Measurements from ENCODE around the gene SKI. TPM values are rescaled to one million over a fixed set of nuclear protein-coding genes. Genes with fewer than 3 reads are reported as not detected.

The SKI gene
- total and polyA plus RNA-seq, 2 experiments from 2014 or later = 9.3 to 66.8 TPM

DNA sequence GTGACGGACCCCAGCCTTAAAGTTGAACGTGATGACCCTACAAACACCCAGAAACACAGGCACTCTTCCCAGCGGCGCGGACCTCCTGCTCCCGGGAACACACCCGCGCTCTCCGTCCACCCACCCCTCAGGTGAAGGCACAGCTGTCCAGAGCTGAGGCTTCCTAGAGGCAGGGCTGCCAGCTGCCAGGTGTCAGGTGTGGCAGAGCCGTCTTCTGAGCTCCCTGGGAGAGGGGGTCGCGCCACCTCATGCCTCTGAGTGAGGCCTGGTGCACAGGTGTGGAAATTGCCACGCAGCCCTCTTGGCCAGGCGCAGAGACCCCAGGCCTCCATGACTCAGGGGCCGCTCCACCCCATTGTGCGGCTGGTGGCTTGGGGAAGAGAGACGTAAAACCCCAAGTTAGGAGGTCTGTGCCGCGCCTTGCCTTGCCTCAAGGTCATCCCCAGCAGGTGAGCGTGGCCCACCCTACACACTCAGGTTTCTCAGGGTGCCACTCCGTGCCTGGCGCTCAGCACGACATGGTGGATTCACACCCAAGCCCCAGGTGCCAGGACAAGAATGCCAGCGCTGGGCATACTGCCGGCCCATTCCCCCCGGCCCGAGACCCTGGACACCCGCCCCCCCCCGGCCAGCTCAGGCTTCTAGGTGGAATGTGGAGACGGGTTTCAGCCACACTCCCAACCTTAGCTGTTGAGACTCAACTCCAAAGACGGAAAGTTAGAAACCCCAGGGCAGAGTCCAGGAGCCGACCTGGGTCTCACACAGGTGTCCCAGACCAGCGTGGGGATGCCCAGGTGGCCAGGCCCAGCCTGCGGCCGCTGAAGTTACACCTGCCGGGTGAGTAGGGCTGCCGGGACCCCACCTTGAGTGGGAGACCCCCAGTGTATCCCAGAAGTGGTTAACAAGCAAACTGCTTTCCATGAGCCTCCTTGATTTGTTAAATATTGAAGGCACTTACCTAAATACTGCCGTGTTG lies 42.0 kb upstream of the SKI start:
- TF ChIP-seq, protein P1, sequence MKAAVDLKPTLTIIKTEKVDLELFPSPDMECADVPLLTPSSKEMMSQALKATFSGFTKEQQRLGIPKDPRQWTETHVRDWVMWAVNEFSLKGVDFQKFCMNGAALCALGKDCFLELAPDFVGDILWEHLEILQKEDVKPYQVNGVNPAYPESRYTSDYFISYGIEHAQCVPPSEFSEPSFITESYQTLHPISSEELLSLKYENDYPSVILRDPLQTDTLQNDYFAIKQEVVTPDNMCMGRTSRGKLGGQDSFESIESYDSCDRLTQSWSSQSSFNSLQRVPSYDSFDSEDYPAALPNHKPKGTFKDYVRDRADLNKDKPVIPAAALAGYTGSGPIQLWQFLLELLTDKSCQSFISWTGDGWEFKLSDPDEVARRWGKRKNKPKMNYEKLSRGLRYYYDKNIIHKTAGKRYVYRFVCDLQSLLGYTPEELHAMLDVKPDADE (IDR thresholded peaks at IDR 0.05) = no peak
- TF ChIP-seq ZNF462 (CRISPR knock-in tag; IDR thresholded peaks at IDR 0.05) (no peak), ZNF114 (CRISPR knock-in tag; IDR thresholded peaks at IDR 0.05) (no peak), CREB1 (CRISPR knock-in tag; IDR thresholded peaks at IDR 0.05; ENCODE audit: low read depth) (no peak), NANOG (IDR thresholded peaks at IDR 0.05; ENCODE audit: borderline replicate concordance) (no peak), EZH2 (IDR thresholded peaks at IDR 0.05; ENCODE audit: low read depth, unreplicated experiment) (no peak), JUNB (IDR thresholded peaks at IDR 0.05; ENCODE audit: unreplicated experiment) (no peak), STAT1 (IDR thresholded peaks at IDR 0.05; ENCODE audit: unreplicated experiment) (no peak), REST (IDR thresholded peaks at IDR 0.05; ENCODE audit: unreplicated experiment) (no peak), EZH2phosphoT487 (IDR thresholded peaks at IDR 0.05; ENCODE audit: unreplicated experiment) (no peak), POLR2AphosphoS5 (IDR thresholded peaks at IDR 0.05; ENCODE audit: low read depth) (no peak), ZNF331 (CRISPR knock-in tag; IDR thresholded peaks at IDR 0.05; ENCODE audit: low read depth) (no peak)
- TF ChIP-seq, protein P2, sequence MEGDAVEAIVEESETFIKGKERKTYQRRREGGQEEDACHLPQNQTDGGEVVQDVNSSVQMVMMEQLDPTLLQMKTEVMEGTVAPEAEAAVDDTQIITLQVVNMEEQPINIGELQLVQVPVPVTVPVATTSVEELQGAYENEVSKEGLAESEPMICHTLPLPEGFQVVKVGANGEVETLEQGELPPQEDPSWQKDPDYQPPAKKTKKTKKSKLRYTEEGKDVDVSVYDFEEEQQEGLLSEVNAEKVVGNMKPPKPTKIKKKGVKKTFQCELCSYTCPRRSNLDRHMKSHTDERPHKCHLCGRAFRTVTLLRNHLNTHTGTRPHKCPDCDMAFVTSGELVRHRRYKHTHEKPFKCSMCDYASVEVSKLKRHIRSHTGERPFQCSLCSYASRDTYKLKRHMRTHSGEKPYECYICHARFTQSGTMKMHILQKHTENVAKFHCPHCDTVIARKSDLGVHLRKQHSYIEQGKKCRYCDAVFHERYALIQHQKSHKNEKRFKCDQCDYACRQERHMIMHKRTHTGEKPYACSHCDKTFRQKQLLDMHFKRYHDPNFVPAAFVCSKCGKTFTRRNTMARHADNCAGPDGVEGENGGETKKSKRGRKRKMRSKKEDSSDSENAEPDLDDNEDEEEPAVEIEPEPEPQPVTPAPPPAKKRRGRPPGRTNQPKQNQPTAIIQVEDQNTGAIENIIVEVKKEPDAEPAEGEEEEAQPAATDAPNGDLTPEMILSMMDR (conservative IDR thresholded peaks at IDR 0.05; ENCODE audit: low read depth in 2 of 2) = no peak
- Mint-ChIP-seq H3K4me1 (peaks cover 5% of the 10 kb centered on the region), H3K36me3 (ENCODE audit: low read depth) (peaks cover 13% of the 10 kb centered on the region), H3K9me3 (no peaks in the 10 kb centered on the region; the same call in 1 of the 3 replicates), H3K27ac (no peak overlapping the region), H3K27me3 (ENCODE audit: insufficient read depth, low read depth, poor library complexity) (peaks cover 26% of the 10 kb centered on the region), H3K4me3 (no peak overlapping the region)
- Histone ChIP-seq H3F3A (replicated peaks; ENCODE audit: low read depth) (peaks cover 8% of the 10 kb centered on the region), H3K27me3 (ENCODE audit: insufficient read depth) (no peaks in the 10 kb centered on the region), H2AFZ (no peak overlapping the region), H3K4me1 (ENCODE audit: insufficient read depth) (no peaks in the 10 kb centered on the region), H3K4me3 (no peak overlapping the region), H4K20me1 (replicated peaks; ENCODE audit: insufficient read depth) (no peaks in the 10 kb centered on the region; the same call in 1 of the 2 replicates), H3K27ac (ENCODE audit: low read depth) (no peak overlapping the region), H3K4me2 (no peak overlapping the region), H3K36me3 (ENCODE audit: insufficient read depth) (no peaks in the 10 kb centered on the region), H3K79me2 (replicated peaks; ENCODE audit: insufficient read depth) (no peaks in the 10 kb centered on the region; the same call in 1 of the 2 replicates), H3K9me2 (ENCODE audit: insufficient read depth) (no peaks in the 10 kb centered on the region)
- DNase-seq (ENCODE audit: low spot score) (no peak), ATAC-seq (no peak)

Measured in GM23338 (cell line).